Measurements from ENCODE around the gene MZB1. TPM values are rescaled to one million over a fixed set of nuclear protein-coding genes. Genes with fewer than 3 reads are reported as not detected.

MZB1 gene
- total and polyA plus RNA-seq, 2 of the 8 experiments (the other 6 are each of a cell fraction or from before 2014, with no cell fraction given) = 0.39 to 0.47 TPM

- no peak for FAIRE-seq
- H2BK5ac ChIP-seq (ENCODE audit: low read depth, low read length) = no peak overlapping the region
- POLR2A ChIA-PET (ENCODE audit: partially characterized antibody) = interaction anchor here (0.6 to 1.5 kb wide), 7 partner anchors 10 to 150 kb away, joined by 3 to 6 read pairs (median 4); partner anchors contain the start of genes ECSCR, PROB1 and UBE2D2
- H3K18ac ChIP-seq (ENCODE audit: extremely low read depth, low read length) = no peak overlapping the region
- H3K36me3 ChIP-seq (ENCODE audit: control insufficient read depth in 2 of 4, insufficient read depth in 4 of 4, low read length in 3 of 4) = peaks cover 0 to 11% (median 3%) of the 10 kb centered on the region in 4 experiments; a peak in 4 of 8 replicates
- H4K8ac ChIP-seq (ENCODE audit: extremely low read depth, insufficient read depth, low read length) = no peak overlapping the region
- no peak overlapping the region for H2BK12ac ChIP-seq (ENCODE audit: low read depth, low read length)
- H3K4ac ChIP-seq (replicated peaks; ENCODE audit: insufficient read length, low read depth, low read length) = no peak overlapping the region
- H3K4me2 ChIP-seq (ENCODE audit: insufficient read depth in 1 of 2, low read depth in 2 of 2, low read length in 2 of 2) = no peak overlapping the region
- no peak overlapping the region for H4K91ac ChIP-seq (replicated peaks; ENCODE audit: insufficient read length, low read length)
- H3K79me2 ChIP-seq (ENCODE audit: control insufficient read depth in 1 of 2, insufficient read depth in 2 of 2, low read length in 2 of 2) = no peaks in the 10 kb centered on the region
- H2AK5ac ChIP-seq (ENCODE audit: low read depth, low read length) = no peak overlapping the region
- no peaks in the 10 kb centered on the region for H3K79me1 ChIP-seq (ENCODE audit: low read depth, low read length)
- H3K27me3 ChIP-seq (replicated peaks in 1 of 4; ENCODE audit: control insufficient read depth in 3 of 4, extremely low read depth in 1 of 4, insufficient read depth in 3 of 4, low read length in 3 of 4) = 0 out of 7 replicates have a peak, but pooled peaks cover 0 to 4% (median 0%) of the 10 kb centered on the region in 4 experiments
- CTCF ChIA-PET (ENCODE audit: partially characterized antibody) = interaction anchor here (0.6 to 8.2 kb wide), 9 partner anchors 9 to 107 kb away, joined by 3 to 69 read pairs (median 4); no protein-coding TSS in a partner anchor
- no peak overlapping the region for H2BK20ac ChIP-seq (ENCODE audit: low read length)
- H2AFZ ChIP-seq (ENCODE audit: low read length) = no peak overlapping the region
- H3K4me1 ChIP-seq (replicated peaks in 1 of 4; ENCODE audit: control insufficient read depth in 3 of 4, insufficient read depth in 4 of 4, low read length in 3 of 4) = no peaks in the 10 kb centered on the region
- no peaks in the 10 kb centered on the region for H4K20me1 ChIP-seq (replicated peaks in 1 of 2; ENCODE audit: control insufficient read depth in 1 of 2, insufficient read depth in 2 of 2, low read length in 2 of 2)
- WGBS, 2 experiments (ENCODE audit: extremely low coverage in 1 of 2, insufficient coverage in 1 of 2, insufficient read length in 1 of 2, insufficient replicate concordance in 2 of 2, low coverage in 1 of 2, low lambda C conversion rate in 2 of 2, missing lambda C conversion rate in 1 of 2) = 86% methylated on average over 17 of the region's 17 CpGs; no CpG with 5 or more reads in 1 of the 2 experiments
- H4K5ac ChIP-seq (ENCODE audit: insufficient read length, low read depth, low read length) = no peak overlapping the region
- DNase-seq (ENCODE audit: low read depth in 1 of 2, low spot score in 2 of 2) = no peak
- H3K14ac ChIP-seq (ENCODE audit: insufficient read length) = no peak overlapping the region
- H2BK120ac ChIP-seq (replicated peaks; ENCODE audit: low read depth, low read length) = no peak overlapping the region
- H2BK15ac ChIP-seq (ENCODE audit: low read length) = no peak overlapping the region
- H3K9me3 ChIP-seq (ENCODE audit: insufficient read depth in 2 of 2, low read depth in 1 of 2, low read length in 1 of 2) = no peaks in the 10 kb centered on the region
- H3K56ac ChIP-seq (replicated peaks; ENCODE audit: insufficient read length, low read depth, low read length) = no peak overlapping the region
- no peak overlapping the region for H3K9ac ChIP-seq (replicated peaks in 1 of 4; ENCODE audit: extremely low read depth in 1 of 4, low read depth in 3 of 4, low read length in 3 of 4)
- H3K27ac ChIP-seq (ENCODE audit: low read depth, low read length) = no peak overlapping the region
- no peak overlapping the region for H3K4me3 ChIP-seq (ENCODE audit: extremely low read depth in 1 of 4, insufficient read depth in 2 of 4, low read depth in 3 of 4, low read length in 4 of 4)
- no peaks in the 10 kb centered on the region for H3K23me2 ChIP-seq (ENCODE audit: low read depth, low read length)
- H3K23ac ChIP-seq (ENCODE audit: insufficient read length) = no peak overlapping the region
- no peak for TF ChIP-seq KDM4A (IDR thresholded peaks at IDR 0.05; ENCODE audit: low read depth, low read length, severe bottlenecking)
- no peak for TF ChIP-seq POLR2AphosphoS5 (IDR thresholded peaks at IDR 0.05; ENCODE audit: low read depth, low read length)
- TF ChIP-seq HDAC6 (IDR thresholded peaks at IDR 0.05; ENCODE audit: low read depth, low read length) = no peak
- TF ChIP-seq CHD2 (IDR thresholded peaks at IDR 0.05; ENCODE audit: low read length) = no peak
Observed at GRCh38 chr5:139410993-139411828, 21.5 kb upstream of the MZB1 start.
